KMS-11 (cell line): Measurements from ENCODE around the gene MED12.

Experiments
- H2AFZ ChIP-seq: fragments of 200-600 bp; sonication (generic); 2 replicates; pipeline ENCODE4 v1.6.1; 2016; ENCODE audit warnings: antibody characterized with exemption, mixed run types, low read depth
- H3K27ac ChIP-seq: fragments of 200-600 bp; sonication (generic); 2 replicates; pipeline ENCODE4 v1.6.1; 2016; ENCODE audit warnings: mild to moderate bottlenecking, mixed run types
- H3K27me3 ChIP-seq: fragments of 200-600 bp; sonication (generic); 2 replicates; pipeline ENCODE4 v1.6.1; 2017; ENCODE audit warnings: mild to moderate bottlenecking, low read depth, mixed run types, moderate library complexity; ENCODE audit not compliant: insufficient read depth
- H3K36me3 ChIP-seq: fragments of 200-600 bp; sonication (generic); 2 replicates; pipeline ENCODE4 v1.6.1; 2017; ENCODE audit warnings: mild to moderate bottlenecking, mixed run types; ENCODE audit not compliant: insufficient read depth
- H3K4me1 ChIP-seq: fragments of 200-600 bp; sonication (generic); 2 replicates; pipeline ENCODE4 v1.6.1; 2016; ENCODE audit warnings: mild to moderate bottlenecking, low read depth, mixed run types; ENCODE audit not compliant: poor library complexity, severe bottlenecking
- H3K4me2 ChIP-seq: fragments of 200-600 bp; sonication (generic); 2 replicates; pipeline ENCODE4 v1.7.0; 2016; ENCODE audit warnings: mild to moderate bottlenecking, mixed run types
- H3K4me3 ChIP-seq: fragments of 200-600 bp; sonication (generic); IDR thresholded peaks from 2 replicates; pipeline ENCODE4 v1.6.1; 2017; ENCODE audit warnings: low read depth, low read length, mixed read lengths; ENCODE audit not compliant: insufficient read depth
- H3K79me2 ChIP-seq: fragments of 200-600 bp; sonication (generic); 2 replicates; pipeline ENCODE4 v1.6.1; 2016; ENCODE audit warnings: low read depth, mixed run types; ENCODE audit not compliant: insufficient read depth
- H3K9ac ChIP-seq: fragments of 200-600 bp; sonication (generic); 2 replicates; pipeline ENCODE4 v1.6.1; 2016; ENCODE audit warnings: mild to moderate bottlenecking, mixed run types
- H4K20me1 ChIP-seq: fragments of 200-600 bp; sonication (generic); 2 replicates; pipeline ENCODE4 v1.6.1; 2016; ENCODE audit warnings: mild to moderate bottlenecking, mixed run types; ENCODE audit not compliant: insufficient read depth
- CTCF ChIP-seq: fragments of 200-600 bp; sonication (generic); conservative IDR thresholded peaks from 2 replicates; pipeline ENCODE4 v1.6.1; 2017; ENCODE audit warnings: low read depth, mild to moderate bottlenecking, antibody characterized with exemption, low read length, moderate library complexity, mixed read lengths

MED12 gene

GRCh38 chrX:71103110-71103983, 15.0 kb upstream of the MED12 start:
- H3K36me3 ChIP-seq, result no peaks in the 10 kb centered on the region
- no peaks in the 10 kb centered on the region for H3K79me2 ChIP-seq
- no peak overlapping the region for H3K9ac ChIP-seq
- TF ChIP-seq CTCF, result no peak
- no peaks in the 10 kb centered on the region for H4K20me1 ChIP-seq
- H3K27ac ChIP-seq, result peak overlapping the region; percentile 27; the same call in 1 of the 2 replicates
- peak overlapping the region; percentile 18; the same call in 1 of the 2 replicates for H2AFZ ChIP-seq
- H3K27me3 ChIP-seq, result no peaks in the 10 kb centered on the region
- H3K4me1 ChIP-seq, result peaks cover 31% of the 10 kb centered on the region
- no peak overlapping the region for H3K4me3 ChIP-seq
- H3K4me2 ChIP-seq, result peak overlapping the region; percentile 63

DNA sequence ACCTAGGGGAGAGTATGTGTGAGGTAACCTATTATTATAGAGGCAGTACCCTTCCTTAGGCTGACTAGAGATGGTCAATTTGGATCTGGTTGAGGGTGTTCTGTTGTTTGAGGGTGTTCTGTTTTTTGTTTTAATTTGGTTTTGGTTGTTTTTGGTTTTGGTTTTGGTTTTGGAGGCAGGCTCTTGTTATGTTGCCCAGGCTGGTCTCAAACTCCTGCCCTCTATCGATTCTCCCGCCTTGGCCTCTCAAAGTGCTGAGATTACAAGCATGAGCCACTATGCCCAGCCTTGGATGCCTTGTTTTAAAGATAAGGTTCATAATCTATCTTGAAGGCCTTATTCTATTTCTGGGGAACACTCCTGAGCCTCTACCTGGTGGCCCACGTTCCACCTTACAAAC, 12.8 kb upstream of the MED12 start:
- Histone ChIP-seq H2AFZ (no peak overlapping the region), H3K36me3 (no peaks in the 10 kb centered on the region)
- TF ChIP-seq CTCF, result no peak

GRCh38 chrX:71106427-71106826, 12.0 kb upstream of the MED12 start, which contains the start of gene CXorf65:
CXorf65 (minus strand) TSS chrX:71106740; CDS start chrX:71106556, 184 bp downstream.
- Histone ChIP-seq H3K9ac (no peak within 1 kb of the TSS), H3K27ac (no peak within 1 kb of the TSS), H3K79me2 (peaks cover 24% of the 10 kb centered on the region), H3K4me2 (no peak within 1 kb of the TSS), H2AFZ (no peak within 1 kb of the TSS), H4K20me1 (no peaks in the 10 kb centered on the region), H3K4me1 (peaks cover 50% of the 10 kb centered on the region), H3K27me3 (no peaks in the 10 kb centered on the region), H3K4me3 (no peak within 1 kb of the TSS), H3K36me3 (no peaks in the 10 kb centered on the region)
- TF ChIP-seq CTCF, result no peak

More for the DNA sequence above, 12.8 kb upstream of the MED12 start:
- no peak overlapping the region for H3K9ac ChIP-seq
- no peak overlapping the region for H3K27ac ChIP-seq
- H4K20me1 ChIP-seq, result no peaks in the 10 kb centered on the region
- H3K79me2 ChIP-seq, result peaks cover 16% of the 10 kb centered on the region
- no peak overlapping the region for H3K4me2 ChIP-seq
- peaks cover 49% of the 10 kb centered on the region for H3K4me1 ChIP-seq
- no peaks in the 10 kb centered on the region for H3K27me3 ChIP-seq
- H3K4me3 ChIP-seq, result no peak overlapping the region

GRCh38 chrX:71107245-71107644, 11.2 kb upstream of the MED12 start:
- H3K36me3 ChIP-seq, result no peaks in the 10 kb centered on the region
- no peak overlapping the region for H3K4me3 ChIP-seq
- H3K79me2 ChIP-seq, result peaks cover 25% of the 10 kb centered on the region
- no peaks in the 10 kb centered on the region for H4K20me1 ChIP-seq
- H3K27ac ChIP-seq, result no peak overlapping the region
- peaks cover 51% of the 10 kb centered on the region for H3K4me1 ChIP-seq
- H2AFZ ChIP-seq, result no peak overlapping the region
- no peak for TF ChIP-seq CTCF
- H3K4me2 ChIP-seq, result no peak overlapping the region
- no peaks in the 10 kb centered on the region for H3K27me3 ChIP-seq
- no peak overlapping the region for H3K9ac ChIP-seq
